ENCODE data around the gene DIPK1B.

Gene DIPK1B

DNA sequence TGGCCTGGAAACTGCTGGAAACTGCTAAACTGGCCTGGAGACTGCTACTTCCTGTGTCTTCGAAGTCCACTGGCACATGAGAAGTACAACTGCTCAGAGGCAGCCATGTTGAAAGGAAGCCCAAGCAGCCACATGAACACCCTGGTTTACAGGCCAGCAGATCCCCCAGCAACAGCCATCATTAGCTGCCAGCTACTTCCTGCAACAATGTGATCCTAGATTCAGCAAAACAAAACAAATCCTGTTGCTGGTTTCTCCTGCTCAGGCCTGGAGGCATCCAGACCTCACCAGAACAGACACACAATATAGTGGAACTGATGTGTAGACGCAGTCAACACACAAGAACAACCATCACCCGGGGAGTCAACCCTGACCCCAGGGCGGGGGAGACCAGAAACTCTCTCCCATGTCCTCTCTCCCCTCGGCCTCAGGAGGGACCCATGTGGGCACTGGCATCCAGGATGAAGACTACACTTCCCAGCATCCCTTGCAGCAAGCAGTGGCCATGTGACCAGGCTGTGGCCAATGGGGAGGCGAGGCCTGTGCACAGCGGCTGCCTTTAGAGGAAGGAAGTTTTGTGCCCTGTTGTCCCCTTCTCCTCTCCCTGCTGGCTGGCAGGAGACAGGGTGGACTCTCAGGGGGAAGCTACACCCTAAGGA is 61.1 kb downstream of the DIPK1B start:
- Histone ChIP-seq H3K4me3 (ENCODE audit: low read depth in 1 of 2, low read length in 2 of 2) (no peak overlapping the region), H3K9me3 (ENCODE audit: control insufficient read depth in 1 of 2, low read length in 2 of 2) (peaks cover 5 to 6% of the 10 kb centered on the region in 2 donors), H3K27ac (ENCODE audit: low read length) (no peak overlapping the region), H3K4me1 (ENCODE audit: control insufficient read depth in 1 of 2, insufficient read depth in 2 of 2, low read length in 2 of 2) (no peaks in the 10 kb centered on the region), H3K36me3 (ENCODE audit: control insufficient read depth in 1 of 2, insufficient read depth in 2 of 2, low read length in 2 of 2) (no peaks in the 10 kb centered on the region), H3K27me3 (ENCODE audit: low read depth, low read length) (no peaks in the 10 kb centered on the region)
